Astrocyte of the cerebellum (primary cell): Measurements from ENCODE around the gene ZNF394.

ENCODE experiments used
- DNase-seq: peaks from one replicate; pipeline ENCODE4 v3.0.0-alpha.2; 2011; ENCODE audit warnings: low read depth
- H3K4me3 ChIP-seq: 2 replicates; pipeline ENCODE4 v1.5.1; 2011; ENCODE audit warnings: mild to moderate bottlenecking, low read depth, low read length, moderate library complexity
- in situ Hi-C: cut with HindIII; loops from 2 replicates; pipeline ENCODE4 v1.10.0; 2017; ENCODE audit warnings: low sequenced_read_pairs
- TF ChIP-seq, protein P1 (sequence below): IDR thresholded peaks from 2 replicates; pipeline ENCODE4 v1.5.1; 2012; ENCODE audit warnings: low read length, low read depth, moderate library complexity, mild to moderate bottlenecking; ENCODE audit errors: missing control alignments

ZNF394 gene

DNA sequence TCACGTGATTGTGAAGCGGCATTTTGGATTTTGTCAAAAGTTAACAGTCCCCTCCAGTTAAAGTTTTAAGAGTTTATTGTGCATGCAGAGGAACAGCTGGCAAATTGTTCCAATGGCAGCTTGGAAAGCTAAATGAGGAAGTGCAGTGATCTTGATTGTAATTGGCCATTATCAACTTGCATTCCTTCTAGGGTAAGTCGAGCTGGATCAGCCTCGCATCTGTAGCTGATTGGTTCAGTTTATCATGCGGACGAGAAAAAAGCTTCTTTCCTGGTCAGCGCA is 26.8 kb downstream of the ZNF394 start:
- TF ChIP-seq, protein P1, sequence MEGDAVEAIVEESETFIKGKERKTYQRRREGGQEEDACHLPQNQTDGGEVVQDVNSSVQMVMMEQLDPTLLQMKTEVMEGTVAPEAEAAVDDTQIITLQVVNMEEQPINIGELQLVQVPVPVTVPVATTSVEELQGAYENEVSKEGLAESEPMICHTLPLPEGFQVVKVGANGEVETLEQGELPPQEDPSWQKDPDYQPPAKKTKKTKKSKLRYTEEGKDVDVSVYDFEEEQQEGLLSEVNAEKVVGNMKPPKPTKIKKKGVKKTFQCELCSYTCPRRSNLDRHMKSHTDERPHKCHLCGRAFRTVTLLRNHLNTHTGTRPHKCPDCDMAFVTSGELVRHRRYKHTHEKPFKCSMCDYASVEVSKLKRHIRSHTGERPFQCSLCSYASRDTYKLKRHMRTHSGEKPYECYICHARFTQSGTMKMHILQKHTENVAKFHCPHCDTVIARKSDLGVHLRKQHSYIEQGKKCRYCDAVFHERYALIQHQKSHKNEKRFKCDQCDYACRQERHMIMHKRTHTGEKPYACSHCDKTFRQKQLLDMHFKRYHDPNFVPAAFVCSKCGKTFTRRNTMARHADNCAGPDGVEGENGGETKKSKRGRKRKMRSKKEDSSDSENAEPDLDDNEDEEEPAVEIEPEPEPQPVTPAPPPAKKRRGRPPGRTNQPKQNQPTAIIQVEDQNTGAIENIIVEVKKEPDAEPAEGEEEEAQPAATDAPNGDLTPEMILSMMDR = no peak
- peak; percentile 42 for DNase-seq
- in situ Hi-C loops = no loop called here
- H3K4me3 ChIP-seq = peak overlapping the region; percentile 96

DNA sequence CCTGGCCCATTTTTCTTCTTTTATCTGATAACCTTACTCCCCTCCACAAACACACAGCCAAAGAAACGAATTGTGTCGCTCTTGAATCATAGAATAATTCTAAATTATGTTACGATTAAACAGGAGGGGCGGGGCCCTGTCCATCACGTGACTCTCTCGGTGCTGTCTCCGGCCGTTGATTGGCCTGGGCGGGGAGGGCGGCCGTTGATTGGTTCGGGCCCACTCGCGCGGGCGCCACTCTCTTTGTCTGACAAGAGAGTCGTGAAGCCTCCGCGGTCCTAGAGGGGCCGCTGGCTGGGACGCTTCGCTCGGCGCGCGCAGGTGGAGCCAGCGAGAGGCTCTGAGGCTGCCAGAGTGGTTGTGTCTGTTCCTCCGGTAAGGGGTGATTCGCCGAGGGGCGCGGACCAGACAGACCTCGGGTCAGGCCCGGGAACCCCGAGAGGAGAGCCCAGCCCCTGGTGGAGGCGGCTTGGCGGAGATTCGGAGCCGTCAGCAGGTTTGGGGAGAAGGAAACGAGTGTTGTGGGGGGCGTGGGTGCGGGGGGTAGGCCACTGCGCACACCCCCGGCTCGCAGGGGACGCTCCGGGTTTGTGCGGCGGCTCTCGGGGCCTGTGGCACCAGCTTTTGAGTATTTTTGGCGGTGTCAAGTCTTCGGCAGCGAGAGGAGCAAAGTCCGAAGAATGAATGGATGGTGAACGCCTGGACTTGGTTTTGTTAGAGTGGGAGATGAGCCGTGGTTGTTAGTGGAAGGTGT is 27.3 kb downstream of the ZNF394 start, which contains the start of gene ZNF789:
TSS of gene ZNF789 (plus strand) at position 330 of the 754 bp plus-strand sequence. CDS start 3,567 bp downstream, outside the sequence.
- TF ChIP-seq, protein P1 = no peak
- in situ Hi-C loops = no loop called here
- DNase-seq = peak; percentile 85
- H3K4me3 ChIP-seq = peak within 1 kb of the TSS; percentile 96

DNA sequence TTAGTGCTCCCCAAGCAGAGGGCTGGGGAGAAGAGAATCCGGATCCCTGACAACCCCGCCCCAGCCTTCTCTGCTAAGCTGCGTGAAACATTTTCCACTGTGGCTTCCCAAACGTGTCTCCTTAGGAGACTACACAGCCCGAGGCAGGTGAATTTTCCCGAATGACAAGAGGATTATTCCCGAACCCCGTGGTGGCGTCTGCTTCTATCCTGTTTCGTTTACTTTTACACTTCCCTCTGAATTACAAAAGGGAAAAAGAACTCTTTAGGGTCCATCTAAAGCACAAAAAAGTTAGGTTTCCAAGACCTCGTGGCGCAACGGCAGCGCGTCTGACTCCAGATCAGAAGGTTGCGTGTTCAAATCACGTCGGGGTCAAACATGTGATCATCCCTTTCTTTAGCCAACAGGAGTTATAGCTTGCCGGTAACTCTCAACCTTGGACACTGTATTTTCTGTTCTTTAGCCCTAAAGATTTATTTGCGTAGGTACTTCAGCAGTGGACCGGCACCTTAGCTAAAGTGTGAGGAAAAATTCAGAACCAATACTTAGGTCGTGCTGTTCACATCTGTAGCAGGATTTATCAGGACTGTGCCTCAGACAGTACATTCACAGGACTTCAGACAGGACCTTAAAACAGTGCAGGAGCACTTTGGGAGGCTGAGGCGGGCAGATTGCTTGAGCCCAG is 30.6 kb downstream of the ZNF394 start:
- TF ChIP-seq, protein P1 = no peak
- DNase-seq = no peak
- H3K4me3 ChIP-seq = no peak overlapping the region
- in situ Hi-C loops = no loop called here

DNA sequence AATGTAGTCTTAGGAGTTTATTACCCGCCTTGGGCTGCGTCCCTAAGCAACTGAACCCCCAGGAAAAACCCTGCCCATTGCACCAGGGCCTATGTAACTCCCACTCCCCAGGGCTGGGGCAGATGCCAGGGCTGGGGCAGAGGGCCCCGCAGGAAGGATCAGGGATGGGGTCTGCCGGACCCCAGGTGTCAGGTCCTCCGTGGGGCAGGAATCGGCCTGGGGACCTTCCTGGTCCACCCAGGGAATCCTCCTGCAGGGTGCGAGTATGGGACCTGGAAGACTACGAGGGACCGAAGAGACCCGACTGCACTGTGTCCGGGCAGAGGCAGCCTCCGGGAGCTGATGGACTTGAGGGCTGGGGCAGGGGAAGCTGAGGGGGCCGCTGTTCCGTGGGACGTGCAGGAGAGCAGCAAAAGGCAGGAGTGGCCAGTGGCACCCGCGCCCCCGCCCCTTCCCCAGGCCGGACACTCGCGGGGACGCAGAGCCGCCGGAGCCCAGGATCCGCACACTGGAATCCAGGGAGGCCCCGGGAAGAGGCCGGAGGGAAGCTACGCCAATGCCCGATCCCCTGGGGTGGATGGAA is 31.7 kb downstream of the ZNF394 start:
- in situ Hi-C loops = no loop called here
- no peak overlapping the region for H3K4me3 ChIP-seq
- no peak for DNase-seq
- TF ChIP-seq, protein P1 = no peak

DNA sequence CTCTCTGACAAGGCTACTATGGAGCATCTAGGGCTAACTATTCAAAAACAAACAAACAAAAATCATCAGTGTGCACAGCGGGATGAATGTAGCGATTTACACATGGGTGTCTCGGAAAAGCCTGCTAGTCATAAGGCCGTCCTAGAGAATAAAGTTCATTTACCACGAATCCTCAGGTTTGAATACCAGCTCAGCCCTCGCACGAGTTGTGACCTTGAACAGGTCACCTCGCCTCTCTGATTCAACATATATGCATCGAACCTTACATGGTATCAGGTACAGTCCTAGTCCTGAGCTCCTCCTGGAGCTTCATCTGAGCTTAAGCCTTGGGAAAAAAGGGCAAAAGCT is 34.7 kb downstream of the ZNF394 start:
- TF ChIP-seq, protein P1 = no peak
- peak overlapping the region; percentile 85 for H3K4me3 ChIP-seq
- no peak for DNase-seq
- in situ Hi-C loops = no loop called here

DNA sequence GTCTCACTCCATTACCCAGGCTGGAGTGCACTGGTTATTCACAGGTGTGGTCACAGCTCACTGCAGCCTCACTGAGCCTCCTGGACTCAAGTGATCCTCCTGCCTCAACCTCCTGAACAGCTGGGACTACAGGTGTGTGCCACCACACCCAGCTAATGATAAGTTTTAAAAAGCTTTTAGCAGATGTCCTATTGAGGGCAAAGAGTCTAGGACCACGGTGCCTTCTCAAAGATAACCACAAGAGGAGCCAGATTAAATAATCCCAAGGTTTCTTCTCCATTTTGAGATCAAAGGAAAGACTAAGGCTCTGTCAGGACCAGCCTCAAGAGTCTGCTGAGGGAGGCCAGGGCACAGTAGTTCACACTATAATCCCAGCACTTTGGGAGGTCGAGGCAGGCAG is 38.9 kb downstream of the ZNF394 start:
- TF ChIP-seq, protein P1 = no peak
- H3K4me3 ChIP-seq = no peak overlapping the region
- DNase-seq = no peak
- in situ Hi-C loops = no loop called here
